ENCODE data around the gene HBS1L.

The HBS1L gene

GRCh38 chr6:134918418-134918961 is 136.1 kb downstream of the HBS1L start:
- H3K27ac Mint-ChIP-seq, result no peak overlapping the region
- H3K36me3 Mint-ChIP-seq (ENCODE audit: low read depth), result no peaks in the 10 kb centered on the region
- H3K9me3 Mint-ChIP-seq, result no peaks in the 10 kb centered on the region
- H3K27me3 Mint-ChIP-seq (ENCODE audit: low read depth, poor library complexity), result peaks cover 6% of the 10 kb centered on the region
- no peak for TF ChIP-seq CTCF (IDR thresholded peaks at IDR 0.05)
- no peak for DNase-seq
- no peak overlapping the region for H3K4me3 Mint-ChIP-seq
- H3K4me1 Mint-ChIP-seq, result no peaks in the 10 kb centered on the region

GRCh38 chr6:134911547-134911946 is 143.1 kb downstream of the HBS1L start:
- Mint-ChIP-seq H3K4me3 (no peak overlapping the region), H3K27me3 (ENCODE audit: low read depth, poor library complexity) (peaks cover 2% of the 10 kb centered on the region), H3K27ac (no peak overlapping the region), H3K36me3 (ENCODE audit: low read depth) (no peaks in the 10 kb centered on the region), H3K4me1 (peaks cover 19% of the 10 kb centered on the region), H3K9me3 (no peaks in the 10 kb centered on the region)
- DNase-seq, result no peak
- TF ChIP-seq CTCF (IDR thresholded peaks at IDR 0.05), result no peak

- H3K4me3 Mint-ChIP-seq, result no peak overlapping the region
Observed at GRCh38 chr6:134910593-134910935, 144.1 kb downstream of the HBS1L start.

More at GRCh38 chr6:134910593-134910935, 144.1 kb downstream of the HBS1L start:
- Mint-ChIP-seq H3K4me1 (peaks cover 19% of the 10 kb centered on the region), H3K27me3 (ENCODE audit: low read depth, poor library complexity) (peaks cover 2% of the 10 kb centered on the region), H3K36me3 (ENCODE audit: low read depth) (no peaks in the 10 kb centered on the region), H3K9me3 (peaks cover 4% of the 10 kb centered on the region), H3K27ac (no peak overlapping the region)
- no peak for TF ChIP-seq CTCF (IDR thresholded peaks at IDR 0.05)
- DNase-seq, result no peak
